ENCODE measurements around the gene PRSS37.

PRSS37 gene

DNA sequence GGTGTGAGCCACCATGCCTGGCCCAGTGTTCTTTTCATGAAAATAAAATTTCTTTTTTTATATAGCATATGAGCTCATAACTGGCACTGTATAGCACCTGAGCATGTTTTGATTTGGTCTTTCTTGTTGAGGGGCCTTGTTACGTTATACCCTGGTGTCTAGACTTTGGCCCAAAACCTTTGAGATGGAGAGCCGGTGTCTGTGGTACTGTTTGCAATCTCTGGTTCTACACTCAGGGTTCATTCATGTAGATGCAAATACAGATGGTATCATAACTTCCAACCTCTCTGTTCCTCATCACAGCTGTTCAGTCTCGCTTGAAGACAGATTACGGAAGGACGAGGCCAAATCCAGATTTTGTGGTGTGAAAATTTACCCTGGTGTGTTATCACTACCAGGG, 51.4 kb downstream of the PRSS37 start, which contains the start of gene TAS2R5:
Gene TAS2R5 (plus strand): TSS at position 301 of the 400 bp plus-strand sequence. CDS start 145 bp downstream, outside the sequence.
- TF ChIP-seq, protein P1, sequence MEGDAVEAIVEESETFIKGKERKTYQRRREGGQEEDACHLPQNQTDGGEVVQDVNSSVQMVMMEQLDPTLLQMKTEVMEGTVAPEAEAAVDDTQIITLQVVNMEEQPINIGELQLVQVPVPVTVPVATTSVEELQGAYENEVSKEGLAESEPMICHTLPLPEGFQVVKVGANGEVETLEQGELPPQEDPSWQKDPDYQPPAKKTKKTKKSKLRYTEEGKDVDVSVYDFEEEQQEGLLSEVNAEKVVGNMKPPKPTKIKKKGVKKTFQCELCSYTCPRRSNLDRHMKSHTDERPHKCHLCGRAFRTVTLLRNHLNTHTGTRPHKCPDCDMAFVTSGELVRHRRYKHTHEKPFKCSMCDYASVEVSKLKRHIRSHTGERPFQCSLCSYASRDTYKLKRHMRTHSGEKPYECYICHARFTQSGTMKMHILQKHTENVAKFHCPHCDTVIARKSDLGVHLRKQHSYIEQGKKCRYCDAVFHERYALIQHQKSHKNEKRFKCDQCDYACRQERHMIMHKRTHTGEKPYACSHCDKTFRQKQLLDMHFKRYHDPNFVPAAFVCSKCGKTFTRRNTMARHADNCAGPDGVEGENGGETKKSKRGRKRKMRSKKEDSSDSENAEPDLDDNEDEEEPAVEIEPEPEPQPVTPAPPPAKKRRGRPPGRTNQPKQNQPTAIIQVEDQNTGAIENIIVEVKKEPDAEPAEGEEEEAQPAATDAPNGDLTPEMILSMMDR (IDR thresholded peaks at IDR 0.05): no peak
- Histone ChIP-seq H3K27ac (no peak within 1 kb of the TSS), H3K4me3 (no peak within 1 kb of the TSS)
- DNase-seq (ENCODE audit: low spot score): no peak

DNA sequence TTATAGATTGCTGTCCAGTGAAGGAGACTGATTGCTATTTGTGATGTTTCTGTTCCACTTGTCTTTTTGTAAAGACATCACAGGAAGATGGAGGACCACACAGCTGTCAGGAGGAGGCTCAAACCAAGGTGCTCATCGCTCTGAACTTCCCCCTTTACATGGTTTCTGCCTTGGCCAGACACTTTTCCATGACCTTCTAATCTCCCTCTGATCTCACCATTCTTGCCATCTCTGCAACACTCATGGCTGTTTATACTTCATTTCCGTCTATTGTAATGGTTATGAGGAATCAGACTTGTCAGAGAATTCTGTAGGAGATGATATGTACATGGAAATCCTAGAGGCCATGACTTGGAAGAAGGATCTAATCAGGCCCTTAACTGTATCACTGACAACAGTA, 53.0 kb downstream of the PRSS37 start:
- no peak for DNase-seq (ENCODE audit: low spot score)
- TF ChIP-seq, protein P1 (IDR thresholded peaks at IDR 0.05): no peak
- Histone ChIP-seq H3K4me3 (no peak overlapping the region), H3K27ac (no peak overlapping the region)
